GM12878 (cell line): ENCODE measurements around the gene SRGAP2C.
"Not testable (repeated sequence)": the region's sequence is repeated elsewhere in the genome, so short reads cannot be mapped to it uniquely, and the experiment has no call there.

ENCODE experiments used
- CHD1 ChIP-seq: IDR thresholded peaks from 2 replicates; pipeline ENCODE4 v1.6.1; 2012; ENCODE audit warnings: low read depth, low read length, improper control_type of control experiment
- CHD4 ChIP-seq: fragments of 200-600 bp; sonication (generic); IDR thresholded peaks from 2 replicates; pipeline ENCODE4 v1.6.1; 2016; ENCODE audit warnings: mild to moderate bottlenecking
- POLR2A ChIP-seq: IDR thresholded peaks from 2 replicates; pipeline ENCODE4 v1.6.1; 2011; ENCODE audit warnings: low read depth, mild to moderate bottlenecking, low read length
- STAT3 ChIP-seq: IDR thresholded peaks from 2 replicates; pipeline ENCODE4 v1.6.1; 2011; ENCODE audit warnings: low read depth, low read length, improper control_type of control experiment
- TAF1 ChIP-seq: IDR thresholded peaks from 2 replicates; pipeline ENCODE4 v1.6.1; 2011; ENCODE audit warnings: mild to moderate bottlenecking, low read depth, low read length, borderline replicate concordance
- YY1 ChIP-seq: IDR thresholded peaks from 2 replicates; pipeline ENCODE4 v1.6.1; 2011; ENCODE audit warnings: low read depth, mild to moderate bottlenecking, low read length
- TF ChIP-seq, protein P1 (sequence below), 3 experiments: IDR thresholded peaks in 2 of 3; conservative IDR thresholded peaks in 1 of 3; 2 replicates each; pipeline ENCODE4 v1.5.1; 2011; ENCODE audit warnings: low read depth in 3 of 3, low read length in 3 of 3, mild to moderate bottlenecking in 3 of 3, control low read depth in 2 of 3, moderate library complexity in 2 of 3, inconsistent platforms in 1 of 3, mixed read lengths in 1 of 3; ENCODE audit not compliant: control insufficient read depth in 2 of 3, insufficient read depth in 1 of 3; ENCODE audit errors: extremely low read depth in 1 of 3

DNA sequence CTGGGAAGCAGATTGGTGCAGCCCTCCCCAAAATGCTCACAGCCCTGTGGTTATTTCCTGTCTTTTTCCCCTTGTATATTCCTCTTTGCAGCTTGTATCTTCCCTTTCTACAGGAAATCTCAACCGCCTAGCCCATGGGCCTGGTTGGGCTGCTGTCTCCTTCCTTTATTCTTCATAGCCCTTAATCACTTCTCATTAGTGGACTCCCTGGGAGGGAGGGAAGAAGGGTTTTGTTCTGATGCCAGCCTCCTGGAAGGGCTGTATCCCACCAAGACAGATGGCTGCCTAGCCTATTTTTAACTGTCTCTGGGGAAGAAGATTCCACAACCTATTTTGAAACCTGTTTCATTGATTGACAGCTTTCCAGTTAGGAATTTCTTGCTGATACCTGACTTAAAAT is 31.9 kb downstream of the SRGAP2C start:
- not testable (repeated sequence) for TF ChIP-seq POLR2A, CHD4, YY1, TAF1, CHD1, STAT3
- TF ChIP-seq, protein P1, sequence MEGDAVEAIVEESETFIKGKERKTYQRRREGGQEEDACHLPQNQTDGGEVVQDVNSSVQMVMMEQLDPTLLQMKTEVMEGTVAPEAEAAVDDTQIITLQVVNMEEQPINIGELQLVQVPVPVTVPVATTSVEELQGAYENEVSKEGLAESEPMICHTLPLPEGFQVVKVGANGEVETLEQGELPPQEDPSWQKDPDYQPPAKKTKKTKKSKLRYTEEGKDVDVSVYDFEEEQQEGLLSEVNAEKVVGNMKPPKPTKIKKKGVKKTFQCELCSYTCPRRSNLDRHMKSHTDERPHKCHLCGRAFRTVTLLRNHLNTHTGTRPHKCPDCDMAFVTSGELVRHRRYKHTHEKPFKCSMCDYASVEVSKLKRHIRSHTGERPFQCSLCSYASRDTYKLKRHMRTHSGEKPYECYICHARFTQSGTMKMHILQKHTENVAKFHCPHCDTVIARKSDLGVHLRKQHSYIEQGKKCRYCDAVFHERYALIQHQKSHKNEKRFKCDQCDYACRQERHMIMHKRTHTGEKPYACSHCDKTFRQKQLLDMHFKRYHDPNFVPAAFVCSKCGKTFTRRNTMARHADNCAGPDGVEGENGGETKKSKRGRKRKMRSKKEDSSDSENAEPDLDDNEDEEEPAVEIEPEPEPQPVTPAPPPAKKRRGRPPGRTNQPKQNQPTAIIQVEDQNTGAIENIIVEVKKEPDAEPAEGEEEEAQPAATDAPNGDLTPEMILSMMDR (IDR thresholded peaks at IDR 0.05 in 2 of 3, conservative IDR thresholded peaks at IDR 0.05 in 1 of 3; ENCODE audit: control insufficient read depth in 2 of 3, extremely low read depth in 1 of 3, insufficient read depth in 1 of 3, low read depth in 3 of 3, low read length in 3 of 3): not testable (repeated sequence)
